ENCODE results near the gene KAT7. TPM values are rescaled to one million over a fixed set of nuclear protein-coding genes. Genes with fewer than 3 reads are reported as not detected.

The KAT7 gene
- total and polyA plus RNA-seq, 2 experiments from 2014 or later: 20.9 to 27.5 TPM

- 79 to 82% methylated on average over 2 of the region's 2 CpGs for WGBS, 2 experiments (ENCODE audit: low coverage in 1 of 2, low lambda C conversion rate in 2 of 2, missing lambda C conversion rate in 2 of 2)
- Histone ChIP-seq H3K79me2 (ENCODE audit: insufficient read depth) (no peaks in the 10 kb centered on the region), H3K27me3 (replicated peaks; ENCODE audit: insufficient read depth) (no peaks in the 10 kb centered on the region), H4K20me1 (ENCODE audit: insufficient read depth) (no peaks in the 10 kb centered on the region), H3F3A (ENCODE audit: insufficient read depth) (0 out of 2 replicates have a peak, but pooled peaks cover 1% of the 10 kb centered on the region), H2AFZ (no peak overlapping the region), H3K9me2 (ENCODE audit: insufficient read depth) (no peaks in the 10 kb centered on the region), H3K4me1 (ENCODE audit: insufficient read depth) (peaks cover 4% of the 10 kb centered on the region; the same call in 1 of the 2 replicates), H3K4me3 (no peak overlapping the region), H3K4me2 (ENCODE audit: unreplicated experiment) (no peak overlapping the region), H3K9me3 (ENCODE audit: low read depth) (no peaks in the 10 kb centered on the region), H3K27ac (no peak overlapping the region), H3K36me3 (ENCODE audit: low read depth) (peaks cover 48% of the 10 kb centered on the region), H3K9ac (no peak overlapping the region)
- TF ChIP-seq EZH2phosphoT487 (IDR thresholded peaks at IDR 0.05; ENCODE audit: insufficient read depth, low read depth) (no peak), EZH2 (IDR thresholded peaks at IDR 0.05; ENCODE audit: insufficient read depth, poor library complexity, severe bottlenecking) (no peak)
- in situ Hi-C loops (cut with MboI): no loop called here
- no peak for DNase-seq
These were observed 40.5 kb downstream of the KAT7 start for GRCh38 chr17:49829026-49829425.

GRCh38 chr17:49830605-49831004 is 42.1 kb downstream of the KAT7 start:
- peaks cover 4% of the 10 kb centered on the region; the same call in 1 of the 2 replicates for H3K4me1 ChIP-seq (ENCODE audit: insufficient read depth)
- in situ Hi-C loops (cut with MboI): no loop called here
- WGBS, 2 experiments (ENCODE audit: low coverage in 1 of 2, low lambda C conversion rate in 2 of 2, missing lambda C conversion rate in 2 of 2): 74 to 88% methylated on average over 1 of the region's 1 CpG
- H3K9me3 ChIP-seq (ENCODE audit: low read depth): no peaks in the 10 kb centered on the region
- H3K9ac ChIP-seq: no peak overlapping the region
- no peaks in the 10 kb centered on the region for H3K79me2 ChIP-seq (ENCODE audit: insufficient read depth)
- DNase-seq: no peak
- no peaks in the 10 kb centered on the region for H4K20me1 ChIP-seq (ENCODE audit: insufficient read depth)
- H3K4me2 ChIP-seq (ENCODE audit: unreplicated experiment): no peak overlapping the region
- no peaks in the 10 kb centered on the region for H3K9me2 ChIP-seq (ENCODE audit: insufficient read depth)
- peaks cover 41% of the 10 kb centered on the region for H3K36me3 ChIP-seq (ENCODE audit: low read depth)
- TF ChIP-seq EZH2 (IDR thresholded peaks at IDR 0.05; ENCODE audit: insufficient read depth, poor library complexity, severe bottlenecking): no peak
- no peak for TF ChIP-seq EZH2phosphoT487 (IDR thresholded peaks at IDR 0.05; ENCODE audit: insufficient read depth, low read depth)
- H3K4me3 ChIP-seq: no peak overlapping the region
- no peak overlapping the region for H2AFZ ChIP-seq
- no peaks in the 10 kb centered on the region for H3F3A ChIP-seq (ENCODE audit: insufficient read depth)
- H3K27ac ChIP-seq: no peak overlapping the region
- H3K27me3 ChIP-seq (replicated peaks; ENCODE audit: insufficient read depth): no peaks in the 10 kb centered on the region

- Histone ChIP-seq H3K9me3 (ENCODE audit: low read depth) (no peaks in the 10 kb centered on the region), H3K4me1 (ENCODE audit: insufficient read depth) (peaks cover 10% of the 10 kb centered on the region; the same call in 1 of the 2 replicates)
These were observed 44.5 kb downstream of the KAT7 start for GRCh38 chr17:49832840-49833599.

GRCh38 chr17:49834118-49834743 is 45.8 kb downstream of the KAT7 start:
- 95 to 96% methylated on average over 19 of the region's 19 CpGs for WGBS, 2 experiments (ENCODE audit: low coverage in 1 of 2, low lambda C conversion rate in 2 of 2, missing lambda C conversion rate in 2 of 2)
- H3K4me1 ChIP-seq (ENCODE audit: insufficient read depth): 0 out of 2 replicates have a peak, but pooled peaks cover 8% of the 10 kb centered on the region
- H2AFZ ChIP-seq: no peak overlapping the region
- no peaks in the 10 kb centered on the region for H3F3A ChIP-seq (ENCODE audit: insufficient read depth)
- DNase-seq: no peak
- no peak overlapping the region for H3K4me2 ChIP-seq (ENCODE audit: unreplicated experiment)
- peaks cover 26% of the 10 kb centered on the region for H3K36me3 ChIP-seq (ENCODE audit: low read depth)
- H3K9ac ChIP-seq: no peak overlapping the region
- no peak overlapping the region for H3K27ac ChIP-seq
- no peaks in the 10 kb centered on the region for H3K9me3 ChIP-seq (ENCODE audit: low read depth)
- no peaks in the 10 kb centered on the region for H3K9me2 ChIP-seq (ENCODE audit: insufficient read depth)
- TF ChIP-seq EZH2 (IDR thresholded peaks at IDR 0.05; ENCODE audit: insufficient read depth, poor library complexity, severe bottlenecking): no peak
- no peak for TF ChIP-seq EZH2phosphoT487 (IDR thresholded peaks at IDR 0.05; ENCODE audit: insufficient read depth, low read depth)
- no peak overlapping the region for H3K4me3 ChIP-seq
- no peaks in the 10 kb centered on the region for H4K20me1 ChIP-seq (ENCODE audit: insufficient read depth)
- no peaks in the 10 kb centered on the region for H3K27me3 ChIP-seq (replicated peaks; ENCODE audit: insufficient read depth)
- H3K79me2 ChIP-seq (ENCODE audit: insufficient read depth): no peaks in the 10 kb centered on the region
- in situ Hi-C loops (cut with MboI): no loop called here

More at GRCh38 chr17:49832840-49833599, 44.5 kb downstream of the KAT7 start:
- Histone ChIP-seq H3K9me2 (ENCODE audit: insufficient read depth) (no peaks in the 10 kb centered on the region), H3K79me2 (ENCODE audit: insufficient read depth) (no peaks in the 10 kb centered on the region), H3K9ac (no peak overlapping the region), H3K4me3 (no peak overlapping the region), H3K27me3 (replicated peaks; ENCODE audit: insufficient read depth) (no peaks in the 10 kb centered on the region), H3K36me3 (ENCODE audit: low read depth) (peaks cover 32% of the 10 kb centered on the region), H2AFZ (no peak overlapping the region), H3F3A (ENCODE audit: insufficient read depth) (no peaks in the 10 kb centered on the region), H3K27ac (no peak overlapping the region), H3K4me2 (ENCODE audit: unreplicated experiment) (no peak overlapping the region), H4K20me1 (ENCODE audit: insufficient read depth) (no peaks in the 10 kb centered on the region)
- in situ Hi-C loops (cut with MboI): no loop called here
- no peak for DNase-seq
- WGBS, 2 experiments (ENCODE audit: low coverage in 1 of 2, low lambda C conversion rate in 2 of 2, missing lambda C conversion rate in 2 of 2): 80 to 83% methylated on average over 7 of the region's 7 CpGs
- no peak for TF ChIP-seq EZH2phosphoT487 (IDR thresholded peaks at IDR 0.05; ENCODE audit: insufficient read depth, low read depth)
- no peak for TF ChIP-seq EZH2 (IDR thresholded peaks at IDR 0.05; ENCODE audit: insufficient read depth, poor library complexity, severe bottlenecking)
